ENCODE data around the gene MFAP2. TPM values are rescaled to one million over a fixed set of nuclear protein-coding genes. Genes with fewer than 3 reads are reported as not detected.

MFAP2 gene
- total RNA-seq, 1 donor from 2014 or later: 172 TPM

DNA sequence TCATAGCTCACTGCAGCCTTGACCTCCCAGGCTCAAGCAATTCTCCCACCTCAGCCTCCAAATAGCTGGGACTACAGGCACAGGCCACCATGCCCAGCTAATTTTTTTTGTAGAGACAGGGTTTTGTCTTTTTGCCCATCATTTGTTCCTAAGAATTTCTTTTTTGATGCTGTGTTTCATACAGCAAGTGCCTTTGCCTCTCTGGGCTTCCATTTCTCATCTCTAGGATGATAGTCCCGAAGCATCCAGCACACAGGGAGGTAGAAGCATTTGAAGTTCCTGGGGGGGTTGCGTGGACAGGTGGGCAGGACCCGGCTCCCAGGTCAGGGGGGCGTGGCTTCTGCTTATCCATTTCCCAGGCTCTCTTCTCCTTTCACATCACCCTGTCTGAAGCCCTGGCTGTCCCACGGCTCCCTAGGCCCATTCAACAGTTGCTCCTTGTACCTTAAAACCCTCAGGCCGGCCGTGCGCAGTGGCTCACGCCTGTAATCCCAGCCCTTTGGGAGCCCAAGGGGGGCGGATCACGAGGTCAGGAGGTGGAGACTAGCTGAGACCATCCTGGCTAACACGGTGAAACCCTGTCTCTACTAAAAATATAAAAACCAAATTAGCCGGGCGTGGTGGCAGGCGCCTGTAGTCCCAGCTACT, 27.9 kb upstream of the MFAP2 start:
- Mint-ChIP-seq H3K4me3 (ENCODE audit: unreplicated experiment) (no peak overlapping the region), H3K27me3 (ENCODE audit: unreplicated experiment) (no peaks in the 10 kb centered on the region), H3K9me3 (ENCODE audit: unreplicated experiment) (no peaks in the 10 kb centered on the region), H3K36me3 (ENCODE audit: unreplicated experiment) (peaks cover 8% of the 10 kb centered on the region), H3K4me1 (ENCODE audit: unreplicated experiment) (peaks cover 32% of the 10 kb centered on the region), H3K27ac (ENCODE audit: unreplicated experiment) (no peak overlapping the region)
- no peak for TF ChIP-seq CTCF (IDR thresholded peaks at IDR 0.05)
- DNase-seq (ENCODE audit: extremely low spot score, unreplicated experiment): no peak

DNA sequence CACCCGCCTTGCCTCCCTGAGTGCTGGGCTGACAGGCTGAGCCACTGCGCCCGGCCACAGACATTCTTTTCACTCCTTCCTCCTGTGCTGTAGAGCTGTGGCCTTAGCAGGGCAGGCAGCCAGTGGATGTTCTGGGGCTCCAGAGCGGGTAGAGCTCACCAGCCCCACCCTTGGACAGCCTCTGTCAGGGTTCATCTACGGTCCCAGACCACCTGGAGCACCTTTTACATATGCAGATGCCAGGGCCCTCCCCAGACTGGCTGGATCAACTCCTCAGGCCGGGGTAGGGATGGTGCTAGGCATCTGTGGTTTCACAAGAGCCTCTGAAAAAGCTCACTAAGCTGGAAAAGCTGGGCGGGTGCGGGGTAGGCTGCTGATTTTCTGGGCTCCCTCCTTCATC, 26.7 kb upstream of the MFAP2 start:
- Mint-ChIP-seq H3K9me3 (ENCODE audit: unreplicated experiment) (no peaks in the 10 kb centered on the region), H3K4me3 (ENCODE audit: unreplicated experiment) (no peak overlapping the region), H3K27me3 (ENCODE audit: unreplicated experiment) (no peaks in the 10 kb centered on the region), H3K36me3 (ENCODE audit: unreplicated experiment) (peaks cover 12% of the 10 kb centered on the region), H3K4me1 (ENCODE audit: unreplicated experiment) (peaks cover 20% of the 10 kb centered on the region), H3K27ac (ENCODE audit: unreplicated experiment) (no peak overlapping the region)
- TF ChIP-seq CTCF (IDR thresholded peaks at IDR 0.05): no peak
- DNase-seq (ENCODE audit: extremely low spot score, unreplicated experiment): no peak

DNA sequence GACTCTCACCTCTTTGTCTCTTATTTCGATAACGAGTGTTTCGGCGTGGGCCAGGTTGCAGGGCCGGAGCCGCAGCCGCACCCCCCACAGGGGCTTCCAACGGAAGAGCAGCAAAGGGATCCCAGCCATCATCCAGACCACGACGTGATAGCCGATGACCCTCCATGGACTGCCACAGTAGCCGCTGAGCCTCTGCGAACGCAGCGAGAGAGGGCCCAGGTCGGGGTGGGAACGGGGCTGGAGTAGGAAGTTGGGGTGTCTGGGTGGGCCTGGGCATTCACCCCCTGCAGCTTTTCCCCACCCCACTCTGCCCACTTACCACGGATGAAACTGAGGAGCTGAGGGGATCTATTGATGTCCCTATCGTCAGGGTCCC, 24.9 kb upstream of the MFAP2 start:
- Mint-ChIP-seq H3K36me3 (ENCODE audit: unreplicated experiment) (peaks cover 17% of the 10 kb centered on the region), H3K27me3 (ENCODE audit: unreplicated experiment) (no peaks in the 10 kb centered on the region), H3K4me1 (ENCODE audit: unreplicated experiment) (peaks cover 9% of the 10 kb centered on the region), H3K27ac (ENCODE audit: unreplicated experiment) (no peak overlapping the region), H3K4me3 (ENCODE audit: unreplicated experiment) (no peak overlapping the region), H3K9me3 (ENCODE audit: unreplicated experiment) (no peaks in the 10 kb centered on the region)
- DNase-seq (ENCODE audit: extremely low spot score, unreplicated experiment): no peak
- no peak for TF ChIP-seq CTCF (IDR thresholded peaks at IDR 0.05)

GRCh38 chr1:17004466-17005364, 24.3 kb upstream of the MFAP2 start:
- H3K27me3 Mint-ChIP-seq (ENCODE audit: unreplicated experiment): no peaks in the 10 kb centered on the region
- no peaks in the 10 kb centered on the region for H3K9me3 Mint-ChIP-seq (ENCODE audit: unreplicated experiment)
- peaks cover 17% of the 10 kb centered on the region for H3K36me3 Mint-ChIP-seq (ENCODE audit: unreplicated experiment)
- peak; percentile 6 for TF ChIP-seq CTCF (IDR thresholded peaks at IDR 0.05)
- DNase-seq (ENCODE audit: extremely low spot score, unreplicated experiment): no peak
- peaks cover 3% of the 10 kb centered on the region for H3K4me1 Mint-ChIP-seq (ENCODE audit: unreplicated experiment)
- H3K27ac Mint-ChIP-seq (ENCODE audit: unreplicated experiment): no peak overlapping the region
- no peak overlapping the region for H3K4me3 Mint-ChIP-seq (ENCODE audit: unreplicated experiment)

GRCh38 chr1:17002524-17002902, 22.1 kb upstream of the MFAP2 start:
- H3K9me3 Mint-ChIP-seq (ENCODE audit: unreplicated experiment): no peaks in the 10 kb centered on the region
- H3K4me3 Mint-ChIP-seq (ENCODE audit: unreplicated experiment): no peak overlapping the region
- no peak for DNase-seq (ENCODE audit: extremely low spot score, unreplicated experiment)
- no peaks in the 10 kb centered on the region for H3K4me1 Mint-ChIP-seq (ENCODE audit: unreplicated experiment)
- TF ChIP-seq CTCF (IDR thresholded peaks at IDR 0.05): no peak
- H3K36me3 Mint-ChIP-seq (ENCODE audit: unreplicated experiment): peaks cover 29% of the 10 kb centered on the region
- H3K27ac Mint-ChIP-seq (ENCODE audit: unreplicated experiment): no peak overlapping the region
- H3K27me3 Mint-ChIP-seq (ENCODE audit: unreplicated experiment): no peaks in the 10 kb centered on the region

Data from osteocyte (in vitro differentiated cells).